ENCODE measurements around the gene NINL. TPM values are rescaled to one million over a fixed set of nuclear protein-coding genes. Genes with fewer than 3 reads are reported as not detected.

NINL gene
- polyA plus RNA-seq, 1 donor (not counting 4 experiments of a cell fraction or from before 2014, with no cell fraction given): 0.79 TPM

- TF ChIP-seq EZH2 (IDR thresholded peaks at IDR 0.05; ENCODE audit: low read length): no peak
- TF ChIP-seq, protein P1, sequence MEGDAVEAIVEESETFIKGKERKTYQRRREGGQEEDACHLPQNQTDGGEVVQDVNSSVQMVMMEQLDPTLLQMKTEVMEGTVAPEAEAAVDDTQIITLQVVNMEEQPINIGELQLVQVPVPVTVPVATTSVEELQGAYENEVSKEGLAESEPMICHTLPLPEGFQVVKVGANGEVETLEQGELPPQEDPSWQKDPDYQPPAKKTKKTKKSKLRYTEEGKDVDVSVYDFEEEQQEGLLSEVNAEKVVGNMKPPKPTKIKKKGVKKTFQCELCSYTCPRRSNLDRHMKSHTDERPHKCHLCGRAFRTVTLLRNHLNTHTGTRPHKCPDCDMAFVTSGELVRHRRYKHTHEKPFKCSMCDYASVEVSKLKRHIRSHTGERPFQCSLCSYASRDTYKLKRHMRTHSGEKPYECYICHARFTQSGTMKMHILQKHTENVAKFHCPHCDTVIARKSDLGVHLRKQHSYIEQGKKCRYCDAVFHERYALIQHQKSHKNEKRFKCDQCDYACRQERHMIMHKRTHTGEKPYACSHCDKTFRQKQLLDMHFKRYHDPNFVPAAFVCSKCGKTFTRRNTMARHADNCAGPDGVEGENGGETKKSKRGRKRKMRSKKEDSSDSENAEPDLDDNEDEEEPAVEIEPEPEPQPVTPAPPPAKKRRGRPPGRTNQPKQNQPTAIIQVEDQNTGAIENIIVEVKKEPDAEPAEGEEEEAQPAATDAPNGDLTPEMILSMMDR (optimal IDR thresholded peaks at IDR 0.05 in 1 of 3, IDR thresholded peaks at IDR 0.05 in 1 of 3, conservative IDR thresholded peaks at IDR 0.05 in 1 of 3; ENCODE audit: extremely low read depth in 1 of 3, insufficient read depth in 2 of 3, low read length in 3 of 3): no peak
- no peaks in the 10 kb centered on the region for H3K36me3 ChIP-seq (ENCODE audit: control insufficient read depth in 2 of 2, extremely low read depth in 1 of 2, insufficient read depth in 2 of 2, low read length in 2 of 2)
- FAIRE-seq (no peak), DNase-seq (ENCODE audit: low read depth, low spot score) (no peak)
- H3K9me1 ChIP-seq (ENCODE audit: control insufficient read depth, extremely low read depth, insufficient read depth, low read length): no peaks in the 10 kb centered on the region
- dilution Hi-C loops (cut with MboI; ENCODE audit: extremely low pct_ligation_motif_present, low sequenced_read_pairs): no loop called here
- no peak overlapping the region for H2AFZ ChIP-seq (ENCODE audit: control insufficient read depth, low read length)
- H3K27ac ChIP-seq (ENCODE audit: control insufficient read depth, insufficient read depth, low read length): no peak overlapping the region
- H3K27me3 ChIP-seq (ENCODE audit: control insufficient read depth, extremely low read depth, insufficient read depth, low read length): no peaks in the 10 kb centered on the region
- H4K20me1 ChIP-seq (ENCODE audit: control insufficient read depth, extremely low read depth, insufficient read depth, low read length): no peaks in the 10 kb centered on the region
- no peak overlapping the region for H3K4me2 ChIP-seq (ENCODE audit: control insufficient read depth, extremely low read depth, insufficient read depth, low read depth, low read length)
- no peaks in the 10 kb centered on the region for H3K4me1 ChIP-seq (ENCODE audit: control insufficient read depth, extremely low read depth, insufficient read depth, low read length)
- H3K9ac ChIP-seq (ENCODE audit: control insufficient read depth, extremely low read depth, insufficient read depth, low read length): no peak overlapping the region
- H3K9me3 ChIP-seq (ENCODE audit: control insufficient read depth, low read depth, low read length): no peaks in the 10 kb centered on the region
- H3K4me3 ChIP-seq (ENCODE audit: control insufficient read depth in 2 of 3, extremely low read depth in 1 of 3, insufficient read depth in 2 of 3, low read depth in 1 of 3, low read length in 3 of 3): no peak overlapping the region
- H3K79me2 ChIP-seq (ENCODE audit: control insufficient read depth, insufficient read depth, low read length): no peaks in the 10 kb centered on the region
Observed at GRCh38 chr20:25469558-25469957, 115.8 kb downstream of the NINL start.

GRCh38 chr20:25468126-25469075 lies 116.9 kb downstream of the NINL start:
- H3K27ac ChIP-seq (ENCODE audit: control insufficient read depth, insufficient read depth, low read length): no peak overlapping the region
- H4K20me1 ChIP-seq (ENCODE audit: control insufficient read depth, extremely low read depth, insufficient read depth, low read length): no peaks in the 10 kb centered on the region
- H3K9me3 ChIP-seq (ENCODE audit: control insufficient read depth, low read depth, low read length): no peaks in the 10 kb centered on the region
- H3K9ac ChIP-seq (ENCODE audit: control insufficient read depth, extremely low read depth, insufficient read depth, low read length): no peak overlapping the region
- no peak for DNase-seq (ENCODE audit: low read depth, low spot score)
- dilution Hi-C loops (cut with MboI; ENCODE audit: extremely low pct_ligation_motif_present, low sequenced_read_pairs): no loop called here
- H2AFZ ChIP-seq (ENCODE audit: control insufficient read depth, low read length): no peak overlapping the region
- no peaks in the 10 kb centered on the region for H3K27me3 ChIP-seq (ENCODE audit: control insufficient read depth, extremely low read depth, insufficient read depth, low read length)
- no peak overlapping the region for H3K4me3 ChIP-seq (ENCODE audit: control insufficient read depth in 2 of 3, extremely low read depth in 1 of 3, insufficient read depth in 2 of 3, low read depth in 1 of 3, low read length in 3 of 3)
- no peak overlapping the region for H3K4me2 ChIP-seq (ENCODE audit: control insufficient read depth, extremely low read depth, insufficient read depth, low read depth, low read length)
- H3K9me1 ChIP-seq (ENCODE audit: control insufficient read depth, extremely low read depth, insufficient read depth, low read length): no peaks in the 10 kb centered on the region
- TF ChIP-seq EZH2 (IDR thresholded peaks at IDR 0.05; ENCODE audit: low read length): no peak
- TF ChIP-seq, protein P1 (optimal IDR thresholded peaks at IDR 0.05 in 1 of 3, IDR thresholded peaks at IDR 0.05 in 1 of 3, conservative IDR thresholded peaks at IDR 0.05 in 1 of 3; ENCODE audit: extremely low read depth in 1 of 3, insufficient read depth in 2 of 3, low read length in 3 of 3): no peak
- H3K36me3 ChIP-seq (ENCODE audit: control insufficient read depth in 2 of 2, extremely low read depth in 1 of 2, insufficient read depth in 2 of 2, low read length in 2 of 2): no peaks in the 10 kb centered on the region
- no peak for FAIRE-seq
- no peaks in the 10 kb centered on the region for H3K4me1 ChIP-seq (ENCODE audit: control insufficient read depth, extremely low read depth, insufficient read depth, low read length)
- no peaks in the 10 kb centered on the region for H3K79me2 ChIP-seq (ENCODE audit: control insufficient read depth, insufficient read depth, low read length)
